GM12865 (cell line): Measurements from ENCODE around the gene GALM.
"Not testable (repeated sequence)": the region's sequence is repeated elsewhere in the genome, so short reads cannot be mapped to it uniquely, and the experiment has no call there.

Source experiments
- DNase-seq: peaks from one replicate; pipeline ENCODE4 v3.0.0; 2010; ENCODE audit warnings: low read depth
- H3K4me3 ChIP-seq: 2 replicates; pipeline ENCODE4 v1.5.1; 2011; ENCODE audit warnings: mild to moderate bottlenecking, low read depth, low read length, control low read depth
- CTCF ChIP-seq: IDR thresholded peaks from 2 replicates; pipeline ENCODE4 v1.5.1; 2011; ENCODE audit warnings: low read length, control low read depth, low read depth, inconsistent platforms; ENCODE audit not compliant: insufficient read depth; ENCODE audit errors: missing control alignments

GALM gene

DNA sequence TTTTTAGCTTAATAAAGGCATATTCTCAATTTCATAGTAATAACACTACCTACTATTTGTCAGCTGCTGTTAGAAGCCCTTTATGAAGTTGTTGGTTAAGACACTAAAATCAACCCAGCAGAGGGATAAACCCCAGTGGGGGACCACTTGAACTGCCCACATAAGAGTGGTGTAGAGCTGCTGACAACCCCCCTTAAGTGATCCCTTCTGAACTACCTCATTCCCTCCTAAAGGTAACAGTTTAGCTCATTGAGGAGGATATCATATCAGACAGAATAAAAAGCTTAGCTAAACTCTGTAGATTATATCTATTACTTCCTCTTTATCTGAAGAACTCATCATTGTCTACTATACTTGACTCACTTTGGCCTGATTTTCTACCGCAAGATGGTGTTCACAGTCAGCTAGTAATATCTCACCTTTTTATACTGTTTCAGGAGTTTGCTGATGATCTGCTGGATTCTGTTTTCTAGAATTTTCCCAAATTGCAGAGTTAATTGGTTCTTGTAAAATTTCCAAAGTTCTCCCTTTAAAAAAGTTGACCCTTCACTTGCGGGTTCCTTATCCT, 16.2 kb downstream of the GALM start:
- DNase-seq = no peak
- no peak overlapping the region for H3K4me3 ChIP-seq
- no peak for TF ChIP-seq CTCF

GRCh38 chr2:38682620-38683019, 16.7 kb downstream of the GALM start:
- H3K4me3 ChIP-seq, DNase-seq: not testable (repeated sequence)

DNA sequence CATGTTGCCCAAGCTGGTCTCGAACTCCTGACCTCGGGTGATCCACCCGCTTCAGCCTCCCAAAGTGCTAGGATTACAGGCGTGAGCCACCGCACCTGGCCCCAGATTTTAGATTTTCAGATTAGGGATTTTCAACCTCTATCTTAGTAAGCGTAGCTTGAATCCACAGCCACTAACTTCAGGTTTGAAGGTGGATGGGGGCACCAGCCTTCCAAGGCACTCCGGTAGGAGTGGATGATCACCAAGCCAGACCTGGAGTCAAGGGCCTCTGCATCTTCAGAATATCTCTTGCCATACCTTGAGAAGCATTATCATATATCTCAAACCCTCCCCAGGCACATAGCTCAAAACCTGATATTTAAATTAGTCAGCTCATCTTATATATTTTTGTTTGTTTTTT, 17.9 kb downstream of the GALM start:
- DNase-seq = no peak
- H3K4me3 ChIP-seq = no peak overlapping the region
- TF ChIP-seq CTCF = no peak

DNA sequence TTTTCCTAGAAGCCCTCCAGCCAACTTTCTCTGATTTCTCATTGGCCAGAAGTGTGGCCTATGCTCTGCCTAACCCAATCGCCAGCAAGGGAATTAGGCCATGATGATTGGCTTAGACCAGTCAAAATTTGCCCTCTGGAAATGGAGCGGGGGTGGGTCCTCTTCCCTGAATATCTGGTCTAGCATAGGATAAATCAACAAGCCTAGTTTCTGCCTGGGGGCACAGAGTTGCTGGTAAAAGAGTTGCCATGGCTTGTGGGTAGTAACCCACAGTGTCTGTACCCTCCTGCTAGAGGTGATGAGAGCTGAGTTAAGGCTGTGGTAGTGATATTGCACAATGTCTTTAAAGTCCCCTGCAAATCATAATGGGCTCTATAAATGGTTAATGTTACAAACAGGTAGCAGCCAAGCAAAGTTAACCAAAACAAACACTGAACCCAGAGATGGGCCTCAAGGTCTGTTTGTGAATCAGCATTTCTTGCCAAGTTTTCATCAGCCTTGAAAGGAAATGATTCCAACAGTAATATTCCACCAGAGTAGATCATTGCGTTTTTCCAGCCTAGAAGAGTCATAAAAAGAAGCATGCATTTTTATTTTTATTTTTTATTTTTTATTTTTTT, 19.3 kb downstream of the GALM start:
- no peak for DNase-seq
- no peak overlapping the region for H3K4me3 ChIP-seq
- no peak for TF ChIP-seq CTCF

DNA sequence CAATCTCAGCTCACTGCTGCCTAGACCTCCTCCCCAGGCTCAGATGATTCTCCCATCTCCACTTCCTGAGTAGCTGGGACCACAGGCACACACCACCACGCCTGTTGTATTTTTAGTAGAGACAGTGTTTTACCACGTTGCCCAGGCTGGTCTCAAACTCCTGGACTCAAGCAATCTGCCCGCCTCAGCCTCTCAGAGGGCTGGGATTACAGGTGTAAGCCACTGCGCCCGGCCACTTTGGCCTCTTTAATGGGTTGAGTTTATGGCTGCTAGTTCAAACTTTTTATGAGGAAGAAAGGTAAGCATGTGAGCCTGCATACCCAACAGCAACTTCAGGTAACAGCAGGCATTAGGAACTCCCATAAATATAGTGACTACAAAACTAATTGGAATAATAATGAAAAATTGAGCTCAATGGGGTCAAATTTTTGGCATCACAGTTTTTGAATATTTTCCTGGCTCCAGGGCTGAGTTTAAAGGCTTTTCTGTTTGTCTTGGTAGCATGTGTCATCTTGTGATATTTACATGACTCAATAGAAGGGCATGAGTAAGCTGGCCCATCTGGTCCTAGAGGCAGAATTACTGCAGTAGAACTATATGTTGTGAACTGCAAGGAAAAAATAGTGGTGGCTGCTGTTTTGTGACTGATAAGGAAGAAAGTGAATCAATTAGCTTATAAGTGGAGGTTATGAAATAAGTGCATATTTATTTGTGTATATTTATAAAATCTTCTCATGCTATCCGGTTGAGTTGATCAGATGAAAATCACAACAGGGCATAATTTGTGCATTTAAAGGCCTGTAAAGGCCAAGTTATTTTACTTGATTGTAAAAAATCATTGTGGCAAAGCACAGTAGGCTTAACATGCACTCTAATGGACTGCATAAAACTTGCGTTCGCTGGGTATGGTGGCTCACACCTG, 24.8 kb downstream of the GALM start:
- no peak for TF ChIP-seq CTCF
- DNase-seq = no peak
- H3K4me3 ChIP-seq = no peak overlapping the region

GRCh38 chr2:38691994-38692393, 26.1 kb downstream of the GALM start:
- no peak overlapping the region for H3K4me3 ChIP-seq
- TF ChIP-seq CTCF = no peak
- no peak for DNase-seq

- TF ChIP-seq CTCF = no peak
- H3K4me3 ChIP-seq = no peak overlapping the region
- DNase-seq = no peak
Observed at GRCh38 chr2:38692636-38693318, 26.9 kb downstream of the GALM start.
